ENCODE data around the gene MTMR3. TPM values are rescaled to one million over a fixed set of nuclear protein-coding genes. Genes with fewer than 3 reads are reported as not detected.

Gene MTMR3
- total and polyA plus RNA-seq, 2 donors (not counting 1 experiment from before 2014, with no cell fraction given), result 31.7 to 67.8 TPM

- Histone ChIP-seq H3K9ac (ENCODE audit: low read length) (no peak overlapping the region), H3K4me2 (replicated peaks; ENCODE audit: low read depth, low read length, poor library complexity, severe bottlenecking) (no peak overlapping the region), H3K27me3 (replicated peaks in 1 of 4; ENCODE audit: control extremely low read depth in 1 of 4, control insufficient read depth in 3 of 4, insufficient read depth in 4 of 4, low read length in 3 of 4) (no peaks in the 10 kb centered on the region), H4K20me1 (ENCODE audit: control insufficient read depth, insufficient read depth, low read length, poor library complexity, severe bottlenecking) (no peaks in the 10 kb centered on the region), H3K27ac (ENCODE audit: low read length in 2 of 2) (no peak overlapping the region), H2AFZ (ENCODE audit: insufficient read depth, low read depth, low read length, poor library complexity, severe bottlenecking) (no peak overlapping the region), H3K4me1 (ENCODE audit: control insufficient read depth in 2 of 2, insufficient read depth in 2 of 2, low read length in 2 of 2) (peaks cover 0 to 3% of the 10 kb centered on the region in 2 donors), H3K36me3 (replicated peaks in 1 of 2; ENCODE audit: control extremely low read depth in 1 of 2, control insufficient read depth in 1 of 2, extremely low read depth in 1 of 2, insufficient read depth in 2 of 2, low read length in 1 of 2) (no peaks in the 10 kb centered on the region), H3K79me2 (ENCODE audit: control insufficient read depth, insufficient read depth, low read length) (peaks cover 4% of the 10 kb centered on the region), H3K9me3 (ENCODE audit: control extremely low read depth in 1 of 3, control insufficient read depth in 2 of 3, insufficient read depth in 1 of 3, low read length in 2 of 3) (peaks cover 0 to 4% (median 0%) of the 10 kb centered on the region in 3 donors), H3K4me3 (ENCODE audit: control extremely low read depth in 1 of 5, extremely low read depth in 1 of 5, insufficient read depth in 1 of 5, low read depth in 2 of 5, low read length in 4 of 5) (no peak overlapping the region)
- DNase-seq (no peak), ATAC-seq (ENCODE audit: low read depth) (no peak)
- Mint-ChIP-seq H3K4me1 (peaks cover under 1% of the 10 kb centered on the region), H3K9me3 (ENCODE audit: insufficient read depth) (no peaks in the 10 kb centered on the region), H3K27ac (no peak overlapping the region), H3K4me3 (no peak overlapping the region), H3K27me3 (peaks cover 6% of the 10 kb centered on the region)
- ChIA-PET POLR2A (no interaction called here), CTCF (no interaction called here)
- WGBS (ENCODE audit: insufficient coverage), result 64% methylated on average over 2 of the region's 2 CpGs
- TF ChIP-seq CTCF (IDR thresholded peaks at IDR 0.05) (no peak), EZH2 (IDR thresholded peaks at IDR 0.05; ENCODE audit: borderline replicate concordance, insufficient read depth, low read depth, low read length, poor library complexity, severe bottlenecking) (no peak)
- intact Hi-C loops (cut with micrococcal nuclease), result no loop called here
Observed at GRCh38 chr22:29877620-29878019, 5.4 kb upstream of the MTMR3 start.

GRCh38 chr22:29879753-29880152 is 3.2 kb upstream of the MTMR3 start:
- H2AFZ ChIP-seq (ENCODE audit: insufficient read depth, low read depth, low read length, poor library complexity, severe bottlenecking), result no peak overlapping the region
- no peaks in the 10 kb centered on the region for H3K9me3 Mint-ChIP-seq (ENCODE audit: insufficient read depth)
- WGBS (ENCODE audit: insufficient coverage), result 100% methylated on average over 3 of the region's 5 CpGs
- intact Hi-C loops (cut with micrococcal nuclease), result loop anchor here (5.0 kb wide), 3 partner anchors 612 to 1137 kb away; partner anchors contain the start of genes CHEK2, EWSR1, HSCB and PES1
- DNase-seq (peak; percentile 19), ATAC-seq (ENCODE audit: low read depth) (no peak)
- no peak overlapping the region for H3K4me2 ChIP-seq (replicated peaks; ENCODE audit: low read depth, low read length, poor library complexity, severe bottlenecking)
- ChIA-PET CTCF (no interaction called here), POLR2A (no interaction called here)
- H4K20me1 ChIP-seq (ENCODE audit: control insufficient read depth, insufficient read depth, low read length, poor library complexity, severe bottlenecking), result peaks cover 4% of the 10 kb centered on the region
- H3K9me3 ChIP-seq (ENCODE audit: control extremely low read depth in 1 of 3, control insufficient read depth in 2 of 3, insufficient read depth in 1 of 3, low read length in 2 of 3), result peaks cover 0 to 4% (median 0%) of the 10 kb centered on the region in 3 donors
- H3K4me3 Mint-ChIP-seq, result no peak overlapping the region
- H3K27ac ChIP-seq (ENCODE audit: low read length in 2 of 2), result no peak overlapping the region
- peaks cover 6% of the 10 kb centered on the region for H3K27me3 Mint-ChIP-seq
- H3K9ac ChIP-seq (ENCODE audit: low read length), result no peak overlapping the region
- no peak overlapping the region for H3K4me3 ChIP-seq (ENCODE audit: control extremely low read depth in 1 of 5, extremely low read depth in 1 of 5, insufficient read depth in 1 of 5, low read depth in 2 of 5, low read length in 4 of 5)
- H3K4me1 Mint-ChIP-seq, result peaks cover 10% of the 10 kb centered on the region
- H3K27me3 ChIP-seq (replicated peaks in 1 of 4; ENCODE audit: control extremely low read depth in 1 of 4, control insufficient read depth in 3 of 4, insufficient read depth in 4 of 4, low read length in 3 of 4), result no peaks in the 10 kb centered on the region
- H3K36me3 ChIP-seq (replicated peaks in 1 of 2; ENCODE audit: control extremely low read depth in 1 of 2, control insufficient read depth in 1 of 2, extremely low read depth in 1 of 2, insufficient read depth in 2 of 2, low read length in 1 of 2), result no peaks in the 10 kb centered on the region
- TF ChIP-seq EZH2 (IDR thresholded peaks at IDR 0.05; ENCODE audit: borderline replicate concordance, insufficient read depth, low read depth, low read length, poor library complexity, severe bottlenecking) (no peak), CTCF (IDR thresholded peaks at IDR 0.05) (no peak)
- H3K4me1 ChIP-seq (ENCODE audit: control insufficient read depth in 2 of 2, insufficient read depth in 2 of 2, low read length in 2 of 2), result peaks cover 9 to 17% of the 10 kb centered on the region in 2 donors
- peaks cover 26% of the 10 kb centered on the region for H3K79me2 ChIP-seq (ENCODE audit: control insufficient read depth, insufficient read depth, low read length)
- H3K27ac Mint-ChIP-seq, result no peak overlapping the region
